Prostate gland (tissue), 2 donors: ENCODE measurements around the gene SLC2A10.

Source experiments
- POLR2A ChIP-seq: fragments of 450-650 bp; IDR thresholded peaks from one replicate; pipeline ENCODE4 v1.6.1; 2016; ENCODE audit warnings: antibody characterized with exemption, mild to moderate bottlenecking
- POLR2AphosphoS5 ChIP-seq: sonication (generic); formaldehyde crosslinking; IDR thresholded peaks from one replicate; pipeline ENCODE4 v1.6.1; 2017; ENCODE audit warnings: antibody characterized with exemption
- TF ChIP-seq, protein P1 (sequence below), 4 experiments: fragments of 200-600 bp in 2 of 4; fragments of 450-650 bp in 2 of 4; sonication (generic) in 2 of 4; IDR thresholded peaks; 1 replicate in 3 of 4; 2 replicates in 1 of 4; pipeline ENCODE4 v1.5.1; 2016 to 2019; ENCODE audit warnings: antibody characterized with exemption in 4 of 4, mild to moderate bottlenecking in 2 of 4, moderate library complexity in 2 of 4

DNA sequence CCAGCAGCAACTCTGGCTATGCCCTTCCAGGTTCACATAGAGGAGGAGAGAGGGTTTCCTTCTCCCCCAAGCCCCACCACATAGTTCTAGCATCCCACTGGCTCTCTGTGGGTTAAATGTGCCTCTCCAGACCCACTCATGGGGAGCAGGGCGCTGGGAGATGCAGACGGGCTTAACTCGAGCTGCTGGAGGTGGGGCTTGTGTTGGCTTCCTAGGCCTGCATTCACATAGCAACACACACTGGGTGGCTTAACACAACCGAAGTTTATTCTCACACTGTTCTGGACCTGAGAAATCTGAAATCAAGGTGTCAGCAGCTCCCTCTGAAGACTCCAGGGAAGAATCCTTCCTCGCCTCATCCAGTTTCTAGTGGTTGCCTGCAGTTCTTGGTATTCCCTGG is 33.6 kb downstream of the SLC2A10 start:
- TF ChIP-seq POLR2A = no peak
- TF ChIP-seq, protein P1, sequence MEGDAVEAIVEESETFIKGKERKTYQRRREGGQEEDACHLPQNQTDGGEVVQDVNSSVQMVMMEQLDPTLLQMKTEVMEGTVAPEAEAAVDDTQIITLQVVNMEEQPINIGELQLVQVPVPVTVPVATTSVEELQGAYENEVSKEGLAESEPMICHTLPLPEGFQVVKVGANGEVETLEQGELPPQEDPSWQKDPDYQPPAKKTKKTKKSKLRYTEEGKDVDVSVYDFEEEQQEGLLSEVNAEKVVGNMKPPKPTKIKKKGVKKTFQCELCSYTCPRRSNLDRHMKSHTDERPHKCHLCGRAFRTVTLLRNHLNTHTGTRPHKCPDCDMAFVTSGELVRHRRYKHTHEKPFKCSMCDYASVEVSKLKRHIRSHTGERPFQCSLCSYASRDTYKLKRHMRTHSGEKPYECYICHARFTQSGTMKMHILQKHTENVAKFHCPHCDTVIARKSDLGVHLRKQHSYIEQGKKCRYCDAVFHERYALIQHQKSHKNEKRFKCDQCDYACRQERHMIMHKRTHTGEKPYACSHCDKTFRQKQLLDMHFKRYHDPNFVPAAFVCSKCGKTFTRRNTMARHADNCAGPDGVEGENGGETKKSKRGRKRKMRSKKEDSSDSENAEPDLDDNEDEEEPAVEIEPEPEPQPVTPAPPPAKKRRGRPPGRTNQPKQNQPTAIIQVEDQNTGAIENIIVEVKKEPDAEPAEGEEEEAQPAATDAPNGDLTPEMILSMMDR (IDR thresholded peaks at IDR 0.05) = no peak
- TF ChIP-seq POLR2AphosphoS5 = no peak
